Measurements from ENCODE around the gene GNG7. TPM values are rescaled to one million over a fixed set of nuclear protein-coding genes. Genes with fewer than 3 reads are reported as not detected.
A peak's percentile ranks its signal among the peaks of the same experiment; 100 is the strongest.

The GNG7 gene
- total RNA-seq, 1 experiment from 2014 or later: 9.6 TPM

- ChIA-PET POLR2A (interaction anchor here (0.7 to 4.6 kb wide), 6 partner anchors 37 to 1306 kb away, joined by 3 to 83 read pairs (median 6); partner anchors contain the start of genes GADD45B, SGTA and TIMM13), CTCF (interaction anchor here (1.0 to 5.8 kb wide), 13 partner anchors 10 to 94 kb away, joined by 3 to 58 read pairs (median 5); partner anchors contain the start of gene GADD45B)
- no peaks in the 10 kb centered on the region for H3K9me3 Mint-ChIP-seq
- H3K36me3 Mint-ChIP-seq: no peaks in the 10 kb centered on the region
- H3K27me3 Mint-ChIP-seq (ENCODE audit: low read depth): peaks cover 3% of the 10 kb centered on the region; the same call in 1 of the 2 replicates
- DNase-seq (ENCODE audit: low spot score) (peak; percentile 38), ATAC-seq (no peak)
- no peak for TF ChIP-seq MAX (CRISPR knock-in tag; IDR thresholded peaks at IDR 0.05)
- no peak for TF ChIP-seq ATF3 (CRISPR knock-in tag; conservative IDR thresholded peaks at IDR 0.05)
- no peak for TF ChIP-seq ZBTB21 (CRISPR knock-in tag; IDR thresholded peaks at IDR 0.05; ENCODE audit: borderline replicate concordance)
- no peak for TF ChIP-seq SP1 (CRISPR knock-in tag; conservative IDR thresholded peaks at IDR 0.05)
- TF ChIP-seq JAZF1 (CRISPR knock-in tag; IDR thresholded peaks at IDR 0.05): no peak
- no peak for TF ChIP-seq PRRX2 (CRISPR knock-in tag; IDR thresholded peaks at IDR 0.05)
- no peak for TF ChIP-seq GABPB1 (CRISPR knock-in tag; IDR thresholded peaks at IDR 0.05)
- TF ChIP-seq NFYB (CRISPR knock-in tag; conservative IDR thresholded peaks at IDR 0.05; ENCODE audit: low read depth): no peak
- no peak for TF ChIP-seq SOX15 (CRISPR knock-in tag; IDR thresholded peaks at IDR 0.05)
- H3K4me1 Mint-ChIP-seq: peaks cover 41% of the 10 kb centered on the region
- peak overlapping the region; percentile 96 for H3K27ac Mint-ChIP-seq
- no peak overlapping the region; the same call in 1 of the 2 replicates for H3K4me3 Mint-ChIP-seq
Observed at GRCh38 chr19:2542341-2543069, 160.0 kb downstream of the GNG7 start.

- Mint-ChIP-seq H3K36me3 (no peaks in the 10 kb centered on the region; the same call in 1 of the 2 replicates), H3K27me3 (ENCODE audit: low read depth) (peaks cover 3% of the 10 kb centered on the region; the same call in 1 of the 2 replicates), H3K9me3 (no peaks in the 10 kb centered on the region), H3K27ac (peak overlapping the region; percentile 93), H3K4me1 (peaks cover 32% of the 10 kb centered on the region), H3K4me3 (peak overlapping the region; percentile 16)
- ChIA-PET POLR2A (interaction anchor here (0.6 to 4.6 kb wide), 14 partner anchors 15 to 243 kb away, joined by 3 to 83 read pairs (median 4); partner anchors contain the start of genes GADD45B and TIMM13), CTCF (interaction anchor here (0.5 to 5.8 kb wide), 16 partner anchors 10 to 96 kb away, joined by 3 to 58 read pairs (median 4); partner anchors contain the start of gene GADD45B)
- peak; percentile 97 for DNase-seq (ENCODE audit: low spot score)
- ATAC-seq: peak; percentile 90
- TF ChIP-seq MYBL2 (CRISPR knock-in tag; IDR thresholded peaks at IDR 0.05) (no peak), GABPB1 (CRISPR knock-in tag; IDR thresholded peaks at IDR 0.05) (peak; percentile 59; the same call in 1 of the 2 replicates), ZNF121 (CRISPR knock-in tag; IDR thresholded peaks at IDR 0.05) (peak; percentile 92), AR (CRISPR knock-in tag; IDR thresholded peaks at IDR 0.05) (peak; percentile 76; the same call in 1 of the 2 replicates), EMX1 (CRISPR knock-in tag; IDR thresholded peaks at IDR 0.05) (0 out of 2 replicates have a peak, but pooled peaks have one; percentile 60), TEAD1 (CRISPR knock-in tag; IDR thresholded peaks at IDR 0.05) (peak; percentile 99), ZNF138 (CRISPR knock-in tag; conservative IDR thresholded peaks at IDR 0.05) (no peak), TEAD4 (CRISPR knock-in tag; IDR thresholded peaks at IDR 0.05) (peak; percentile 99), USF1 (CRISPR knock-in tag; IDR thresholded peaks at IDR 0.05) (no peak), USF2 (CRISPR knock-in tag; IDR thresholded peaks at IDR 0.05) (0 out of 2 replicates have a peak, but pooled peaks have one; percentile 2), RELA (CRISPR knock-in tag; IDR thresholded peaks at IDR 0.05; ENCODE audit: borderline replicate concordance) (no peak), ZNF512 (CRISPR knock-in tag; IDR thresholded peaks at IDR 0.05; ENCODE audit: borderline replicate concordance) (no peak), ZNF423 (CRISPR knock-in tag; IDR thresholded peaks at IDR 0.05) (0 out of 2 replicates have a peak, but pooled peaks have one; percentile 8), HMGA2 (CRISPR knock-in tag; IDR thresholded peaks at IDR 0.05) (no peak), SMAD3 (CRISPR knock-in tag; IDR thresholded peaks at IDR 0.05; ENCODE audit: borderline replicate concordance) (no peak; the same call in 1 of the 2 replicates), ZNF425 (CRISPR knock-in tag; conservative IDR thresholded peaks at IDR 0.05) (no peak), JAZF1 (CRISPR knock-in tag; IDR thresholded peaks at IDR 0.05) (no peak)
Observed at GRCh38 chr19:2540646-2541454, 161.6 kb downstream of the GNG7 start.

Data from WTC11 (cell line).